CD4-positive, alpha-beta T cell treated with Interleukin-6 at 100 ng/mL for 8 hours (primary cell): Measurements from ENCODE around the gene EPHA2.

Experiments
- DNase-seq: peaks from one replicate; pipeline ENCODE4 v3.0.0-alpha.2; 2020; ENCODE audit warnings: mixed read lengths, low spot score

Gene EPHA2

GRCh38 chr1:16134906-16135305, 21.0 kb downstream of the EPHA2 start:
- no peak for DNase-seq

- no peak for DNase-seq
Measured at GRCh38 chr1:16134066-16134801, 21.6 kb downstream of the EPHA2 start.

- no peak for DNase-seq
Measured at GRCh38 chr1:16133007-16133961, 22.6 kb downstream of the EPHA2 start.

GRCh38 chr1:16132325-16132785, 23.5 kb downstream of the EPHA2 start:
- no peak for DNase-seq

GRCh38 chr1:16131636-16132324, 24.1 kb downstream of the EPHA2 start:
- DNase-seq = no peak

- DNase-seq = no peak
Measured at GRCh38 chr1:16130827-16131226, 25.0 kb downstream of the EPHA2 start.

GRCh38 chr1:16129921-16130543, 25.8 kb downstream of the EPHA2 start:
- no peak for DNase-seq

GRCh38 chr1:16129316-16129715, 26.6 kb downstream of the EPHA2 start:
- DNase-seq = no peak

GRCh38 chr1:16128338-16128741, 27.5 kb downstream of the EPHA2 start:
- no peak for DNase-seq

- no peak for DNase-seq
Measured at GRCh38 chr1:16127676-16128337, 28.1 kb downstream of the EPHA2 start.

GRCh38 chr1:16126743-16127515, 28.9 kb downstream of the EPHA2 start:
- DNase-seq = no peak

- DNase-seq = no peak
Measured at GRCh38 chr1:16126160-16126559, 29.7 kb downstream of the EPHA2 start.

- no peak for DNase-seq
Measured at GRCh38 chr1:16125483-16125882, 30.4 kb downstream of the EPHA2 start.

GRCh38 chr1:16125088-16125470, 30.8 kb downstream of the EPHA2 start:
- DNase-seq = no peak

GRCh38 chr1:16124377-16125087, 31.3 kb downstream of the EPHA2 start:
- no peak for DNase-seq

- DNase-seq = no peak
Measured at GRCh38 chr1:16122916-16123315, 33.0 kb downstream of the EPHA2 start.

GRCh38 chr1:16122350-16122881, 33.5 kb downstream of the EPHA2 start:
- no peak for DNase-seq

- DNase-seq = no peak
Measured at GRCh38 chr1:16120940-16121410, 34.9 kb downstream of the EPHA2 start.

- DNase-seq = no peak
Measured at GRCh38 chr1:16120407-16120806, 35.5 kb downstream of the EPHA2 start.

GRCh38 chr1:16119926-16120325, 35.9 kb downstream of the EPHA2 start:
- DNase-seq = no peak
